WI38 (cell line): ENCODE measurements around the gene FOXR2.

Experiments
- H3K4me3 ChIP-seq: 2 replicates; pipeline ENCODE4 v1.5.1; 2011; ENCODE audit warnings: low read depth, mild to moderate bottlenecking, control low read depth, low read length
- CTCF ChIP-seq: IDR thresholded peaks from 2 replicates; pipeline ENCODE4 v1.5.1; 2012; ENCODE audit warnings: low read depth, mild to moderate bottlenecking, control low read depth, low read length

Gene FOXR2, protein sequence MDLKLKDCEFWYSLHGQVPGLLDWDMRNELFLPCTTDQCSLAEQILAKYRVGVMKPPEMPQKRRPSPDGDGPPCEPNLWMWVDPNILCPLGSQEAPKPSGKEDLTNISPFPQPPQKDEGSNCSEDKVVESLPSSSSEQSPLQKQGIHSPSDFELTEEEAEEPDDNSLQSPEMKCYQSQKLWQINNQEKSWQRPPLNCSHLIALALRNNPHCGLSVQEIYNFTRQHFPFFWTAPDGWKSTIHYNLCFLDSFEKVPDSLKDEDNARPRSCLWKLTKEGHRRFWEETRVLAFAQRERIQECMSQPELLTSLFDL

DNA sequence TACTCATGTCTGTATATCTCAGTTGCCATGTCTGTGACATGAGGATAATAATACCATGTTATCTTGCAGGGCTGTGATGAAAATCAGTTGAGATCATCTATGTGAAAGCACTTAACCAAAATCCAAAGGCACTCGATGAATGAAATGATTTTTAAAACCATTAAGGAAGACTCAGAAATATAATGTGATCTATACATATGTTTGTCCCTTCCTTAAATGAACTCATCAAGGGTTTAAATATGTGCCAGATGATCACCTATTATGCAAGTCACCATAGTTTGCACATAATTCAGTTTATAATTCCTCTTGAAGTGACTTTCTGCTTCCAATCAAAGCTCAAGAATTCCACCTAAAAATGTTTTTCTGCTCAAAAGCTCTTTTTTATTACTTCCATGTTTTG is at the start of gene FOXR2:
FOXR2 (plus strand) TSS at position 301 of the 400 bp plus-strand sequence. CDS start 312 bp downstream, outside the sequence.
- no peak for TF ChIP-seq CTCF
- no peak within 1 kb of the TSS for H3K4me3 ChIP-seq

DNA sequence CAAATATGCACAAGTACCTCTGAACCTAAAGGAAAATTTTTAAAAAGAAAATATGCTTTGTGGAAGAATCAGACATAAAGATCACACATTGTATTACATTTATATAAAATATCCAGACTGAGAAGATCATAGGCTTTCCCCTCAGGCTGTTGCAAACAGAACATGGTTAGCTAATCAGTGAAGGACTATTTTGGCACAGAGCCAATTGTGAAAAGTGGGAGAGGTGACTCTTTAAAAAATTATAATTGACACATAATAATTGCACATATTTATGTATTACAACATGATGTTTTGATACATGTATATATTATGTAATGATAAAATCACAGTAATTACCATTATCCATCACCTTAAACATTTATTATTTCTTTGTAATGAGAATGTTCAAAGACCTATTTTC is 44.1 kb upstream of the FOXR2 start:
- H3K4me3 ChIP-seq = no peak overlapping the region
- TF ChIP-seq CTCF = no peak

DNA sequence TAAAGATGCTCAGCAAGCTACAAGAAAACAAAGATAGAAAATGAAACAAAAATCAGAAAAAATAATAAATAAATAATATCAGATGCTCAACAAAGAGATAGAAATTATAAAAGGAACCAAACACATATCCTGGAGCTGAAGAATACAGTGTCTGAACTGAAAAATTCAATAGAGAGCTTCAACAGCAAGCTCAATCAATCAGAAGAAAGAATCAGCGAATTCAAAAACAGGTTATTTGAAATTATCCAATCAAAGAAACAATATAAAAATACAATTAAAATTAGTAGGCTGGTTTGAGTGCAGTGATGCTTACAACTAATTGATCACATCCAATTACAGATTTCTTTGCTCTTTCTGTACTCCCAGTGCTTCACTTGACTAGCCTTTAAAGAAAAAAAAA is 40.8 kb upstream of the FOXR2 start:
- no peak for TF ChIP-seq CTCF
- H3K4me3 ChIP-seq = no peak overlapping the region

DNA sequence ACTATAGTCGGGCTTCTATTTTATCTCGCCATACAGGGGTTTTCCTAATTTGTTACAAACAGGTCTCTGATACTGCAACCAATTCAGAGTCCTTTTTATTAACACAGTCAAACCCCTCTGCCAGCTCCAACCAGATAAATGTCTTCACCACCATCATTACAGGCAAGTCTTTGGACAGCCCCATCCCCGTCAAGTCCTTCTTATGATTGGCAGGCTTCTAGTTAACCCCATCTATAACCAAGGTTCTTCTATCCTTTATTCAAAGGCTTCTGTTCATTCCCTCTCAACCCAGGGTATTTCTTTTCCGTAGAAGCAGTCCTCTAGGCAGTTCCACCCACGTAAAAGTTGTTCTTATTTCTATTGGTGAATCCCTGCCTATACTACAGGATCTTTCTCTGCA is 29.9 kb upstream of the FOXR2 start:
- no peak overlapping the region for H3K4me3 ChIP-seq
- TF ChIP-seq CTCF = no peak

GRCh38 chrX:55593756-55594257 is 29.4 kb upstream of the FOXR2 start:
- no peak for TF ChIP-seq CTCF
- no peak overlapping the region for H3K4me3 ChIP-seq

- no peak overlapping the region for H3K4me3 ChIP-seq
- TF ChIP-seq CTCF = no peak
Observed at GRCh38 chrX:55598333-55598732, 24.9 kb upstream of the FOXR2 start.

DNA sequence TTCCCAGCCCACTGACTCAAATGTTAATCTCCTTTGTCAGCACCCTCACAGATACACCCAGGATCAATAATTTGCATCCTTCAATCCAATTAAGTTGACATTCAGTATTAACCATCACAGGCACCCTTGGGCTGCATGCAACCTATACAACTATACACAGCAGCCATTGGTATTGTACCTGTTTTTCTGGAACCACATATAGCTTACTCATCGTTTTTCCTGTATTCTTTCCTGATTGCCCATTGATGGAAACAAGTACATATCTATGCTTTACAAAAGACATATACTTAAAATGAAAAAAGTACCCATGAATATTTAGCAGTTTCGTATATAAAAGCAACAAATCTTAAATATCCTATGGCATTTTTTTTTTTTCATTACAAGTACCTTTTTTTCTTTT is 3.7 kb upstream of the FOXR2 start:
- H3K4me3 ChIP-seq = no peak overlapping the region
- no peak for TF ChIP-seq CTCF
